ENCODE measurements around the gene FAM184A. TPM values are rescaled to one million over a fixed set of nuclear protein-coding genes. Genes with fewer than 3 reads are reported as not detected.
A peak's percentile ranks its signal among the peaks of the same experiment; 100 is the strongest.
"Not testable (repeated sequence)": the region's sequence is repeated elsewhere in the genome, so short reads cannot be mapped to it uniquely, and the experiment has no call there.

The FAM184A gene
- polyA plus RNA-seq, 4 donors: 1.8 to 16.7 (median 4.3) TPM

GRCh38 chr6:119002069-119002468 lies 76.4 kb downstream of the FAM184A start:
- 22 to 57% (median 40%) methylated on average over 1 of the region's 1 CpG for WGBS, 3 donors
- peaks cover 0 to 11% (median 3%) of the 10 kb centered on the region in 3 donors for H3K4me1 ChIP-seq (ENCODE audit: control insufficient read depth in 3 of 3, insufficient read depth in 2 of 3, low read depth in 1 of 3, low read length in 2 of 3)
- FAIRE-seq (no peak), DNase-seq (peak in 1 of 2 donors; percentile 16)
- no peaks in the 10 kb centered on the region for H3K36me3 ChIP-seq (ENCODE audit: control insufficient read depth in 3 of 3, insufficient read depth in 2 of 3, low read depth in 1 of 3, low read length in 3 of 3)
- H3K9me3 ChIP-seq (ENCODE audit: control insufficient read depth in 2 of 2, insufficient read depth in 1 of 2, low read depth in 1 of 2, low read length in 1 of 2): no peaks in the 10 kb centered on the region
- no peak overlapping the region for H3K27ac ChIP-seq (ENCODE audit: low read depth in 1 of 3, low read length in 2 of 3)
- H3K4me3 ChIP-seq (ENCODE audit: low read depth in 1 of 3, low read length in 3 of 3): no peak overlapping the region
- H3K27me3 ChIP-seq (ENCODE audit: control insufficient read depth in 3 of 3, insufficient read depth in 3 of 3, low read length in 3 of 3): no peaks in the 10 kb centered on the region

- FAIRE-seq: no peak
- WGBS, 3 donors: 8 to 57% (median 42%) methylated on average over 1 of the region's 1 CpG
- no peaks in the 10 kb centered on the region for H3K9me3 ChIP-seq (ENCODE audit: control insufficient read depth in 2 of 2, insufficient read depth in 1 of 2, low read depth in 1 of 2, low read length in 1 of 2)
- peak overlapping the region in 1 of 3 donors; percentile 61 for H3K27ac ChIP-seq (ENCODE audit: low read depth in 1 of 3, low read length in 2 of 3)
- H3K36me3 ChIP-seq (ENCODE audit: control insufficient read depth in 3 of 3, insufficient read depth in 2 of 3, low read depth in 1 of 3, low read length in 3 of 3): no peaks in the 10 kb centered on the region
- DNase-seq: peak; percentile 58 to 79
- H3K4me1 ChIP-seq (ENCODE audit: control insufficient read depth in 3 of 3, insufficient read depth in 2 of 3, low read depth in 1 of 3, low read length in 2 of 3): peaks cover 0 to 11% (median 3%) of the 10 kb centered on the region in 3 donors
- H3K4me3 ChIP-seq (ENCODE audit: low read depth in 1 of 3, low read length in 3 of 3): no peak overlapping the region
- H3K27me3 ChIP-seq (ENCODE audit: control insufficient read depth in 3 of 3, insufficient read depth in 3 of 3, low read length in 3 of 3): no peaks in the 10 kb centered on the region
Observed at GRCh38 chr6:118999494-119000040, 78.9 kb downstream of the FAM184A start.

- H3K9me3 ChIP-seq (ENCODE audit: control insufficient read depth in 2 of 2, insufficient read depth in 1 of 2, low read depth in 1 of 2, low read length in 1 of 2); H3K36me3 ChIP-seq (ENCODE audit: control insufficient read depth in 3 of 3, insufficient read depth in 2 of 3, low read depth in 1 of 3, low read length in 3 of 3); H3K27ac ChIP-seq (ENCODE audit: low read depth in 1 of 3, low read length in 2 of 3); H3K4me3 ChIP-seq (ENCODE audit: low read depth in 1 of 3, low read length in 3 of 3); H3K27me3 ChIP-seq (ENCODE audit: control insufficient read depth in 3 of 3, insufficient read depth in 3 of 3, low read length in 3 of 3); FAIRE-seq; DNase-seq: not testable (repeated sequence)
- H3K4me1 ChIP-seq (ENCODE audit: control insufficient read depth in 3 of 3, insufficient read depth in 2 of 3, low read depth in 1 of 3, low read length in 2 of 3): peaks cover 0 to 16% (median 6%) of the 10 kb centered on the region in 3 donors
- 89 to 93% (median 90%) methylated on average over 3 of the region's 3 CpGs for WGBS, 3 donors
Observed at GRCh38 chr6:118997426-118997825, 81.0 kb downstream of the FAM184A start.

- WGBS, 3 donors: 94 to 97% (median 96%) methylated on average over 4 of the region's 4 CpGs
- no peaks in the 10 kb centered on the region for H3K27me3 ChIP-seq (ENCODE audit: control insufficient read depth in 3 of 3, insufficient read depth in 3 of 3, low read length in 3 of 3)
- DNase-seq: no peak
- no peaks in the 10 kb centered on the region for H3K9me3 ChIP-seq (ENCODE audit: control insufficient read depth in 2 of 2, insufficient read depth in 1 of 2, low read depth in 1 of 2, low read length in 1 of 2)
- peaks cover 0 to 16% (median 6%) of the 10 kb centered on the region in 3 donors for H3K4me1 ChIP-seq (ENCODE audit: control insufficient read depth in 3 of 3, insufficient read depth in 2 of 3, low read depth in 1 of 3, low read length in 2 of 3)
- H3K36me3 ChIP-seq (ENCODE audit: control insufficient read depth in 3 of 3, insufficient read depth in 2 of 3, low read depth in 1 of 3, low read length in 3 of 3): no peaks in the 10 kb centered on the region
- no peak for FAIRE-seq
- no peak overlapping the region for H3K4me3 ChIP-seq (ENCODE audit: low read depth in 1 of 3, low read length in 3 of 3)
- no peak overlapping the region for H3K27ac ChIP-seq (ENCODE audit: low read depth in 1 of 3, low read length in 2 of 3)
Observed at GRCh38 chr6:118996289-118996820, 82.1 kb downstream of the FAM184A start.

- Histone ChIP-seq H3K27ac (ENCODE audit: low read depth in 1 of 3, low read length in 2 of 3) (no peak overlapping the region), H3K9me3 (ENCODE audit: control insufficient read depth in 2 of 2, insufficient read depth in 1 of 2, low read depth in 1 of 2, low read length in 1 of 2) (no peaks in the 10 kb centered on the region), H3K4me1 (ENCODE audit: control insufficient read depth in 3 of 3, insufficient read depth in 2 of 3, low read depth in 1 of 3, low read length in 2 of 3) (peaks cover 0 to 13% (median 3%) of the 10 kb centered on the region in 3 donors), H3K36me3 (ENCODE audit: control insufficient read depth in 3 of 3, insufficient read depth in 2 of 3, low read depth in 1 of 3, low read length in 3 of 3) (peaks cover 0 to 2% (median 0%) of the 10 kb centered on the region in 3 donors), H3K27me3 (ENCODE audit: control insufficient read depth in 3 of 3, insufficient read depth in 3 of 3, low read length in 3 of 3) (no peaks in the 10 kb centered on the region), H3K4me3 (ENCODE audit: low read depth in 1 of 3, low read length in 3 of 3) (no peak overlapping the region)
- DNase-seq (peak in 1 of 2 donors; percentile 26), FAIRE-seq (no peak)
- WGBS, 3 donors: 79 to 92% (median 89%) methylated on average over 3 of the region's 3 CpGs
Observed at GRCh38 chr6:118993803-118994251, 84.6 kb downstream of the FAM184A start.

- H3K4me3 ChIP-seq (ENCODE audit: low read depth in 1 of 3, low read length in 3 of 3): no peak overlapping the region
- no peak for DNase-seq
Observed at GRCh38 chr6:118993358-118993757, 85.1 kb downstream of the FAM184A start.

GRCh38 chr6:118992186-118992795 lies 86.2 kb downstream of the FAM184A start:
- FAIRE-seq: no peak
- no peak for DNase-seq
- H3K9me3 ChIP-seq (ENCODE audit: control insufficient read depth in 2 of 2, insufficient read depth in 1 of 2, low read depth in 1 of 2, low read length in 1 of 2): no peaks in the 10 kb centered on the region
- H3K27me3 ChIP-seq (ENCODE audit: control insufficient read depth in 3 of 3, insufficient read depth in 3 of 3, low read length in 3 of 3): no peaks in the 10 kb centered on the region
- peaks cover 0 to 5% (median 3%) of the 10 kb centered on the region in 3 donors for H3K4me1 ChIP-seq (ENCODE audit: control insufficient read depth in 3 of 3, insufficient read depth in 2 of 3, low read depth in 1 of 3, low read length in 2 of 3)
- H3K27ac ChIP-seq (ENCODE audit: low read depth in 1 of 3, low read length in 2 of 3): no peak overlapping the region
- WGBS, 3 donors: 92 to 94% (median 94%) methylated on average over 4 of the region's 4 CpGs
- no peak overlapping the region for H3K4me3 ChIP-seq (ENCODE audit: low read depth in 1 of 3, low read length in 3 of 3)
- H3K36me3 ChIP-seq (ENCODE audit: control insufficient read depth in 3 of 3, insufficient read depth in 2 of 3, low read depth in 1 of 3, low read length in 3 of 3): peaks cover 0 to 2% (median 0%) of the 10 kb centered on the region in 3 donors

More at GRCh38 chr6:118993358-118993757, 85.1 kb downstream of the FAM184A start:
- Histone ChIP-seq H3K36me3 (ENCODE audit: control insufficient read depth in 3 of 3, insufficient read depth in 2 of 3, low read depth in 1 of 3, low read length in 3 of 3) (peaks cover 0 to 2% (median 0%) of the 10 kb centered on the region in 3 donors), H3K27ac (ENCODE audit: low read depth in 1 of 3, low read length in 2 of 3) (no peak overlapping the region), H3K27me3 (ENCODE audit: control insufficient read depth in 3 of 3, insufficient read depth in 3 of 3, low read length in 3 of 3) (no peaks in the 10 kb centered on the region), H3K9me3 (ENCODE audit: control insufficient read depth in 2 of 2, insufficient read depth in 1 of 2, low read depth in 1 of 2, low read length in 1 of 2) (no peaks in the 10 kb centered on the region), H3K4me1 (ENCODE audit: control insufficient read depth in 3 of 3, insufficient read depth in 2 of 3, low read depth in 1 of 3, low read length in 2 of 3) (peaks cover 0 to 8% (median 3%) of the 10 kb centered on the region in 3 donors)
- FAIRE-seq: no peak
- WGBS, 3 donors: 88 to 94% (median 90%) methylated on average over 1 of the region's 1 CpG

GRCh38 chr6:118986312-118986711 lies 92.2 kb downstream of the FAM184A start:
- FAIRE-seq: no peak
- H3K4me3 ChIP-seq (ENCODE audit: low read depth in 1 of 3, low read length in 3 of 3): no peak overlapping the region
- no peaks in the 10 kb centered on the region for H3K27me3 ChIP-seq (ENCODE audit: control insufficient read depth in 3 of 3, insufficient read depth in 3 of 3, low read length in 3 of 3)
- 76 to 92% (median 88%) methylated on average over 1 of the region's 1 CpG for WGBS, 3 donors
- no peak overlapping the region for H3K27ac ChIP-seq (ENCODE audit: low read depth in 1 of 3, low read length in 2 of 3)
- no peaks in the 10 kb centered on the region for H3K9me3 ChIP-seq (ENCODE audit: control insufficient read depth in 2 of 2, insufficient read depth in 1 of 2, low read depth in 1 of 2, low read length in 1 of 2)
- DNase-seq: no peak
- no peaks in the 10 kb centered on the region for H3K4me1 ChIP-seq (ENCODE audit: control insufficient read depth in 3 of 3, insufficient read depth in 2 of 3, low read depth in 1 of 3, low read length in 2 of 3)
- H3K36me3 ChIP-seq (ENCODE audit: control insufficient read depth in 3 of 3, insufficient read depth in 2 of 3, low read depth in 1 of 3, low read length in 3 of 3): peaks cover 0 to 2% (median 0%) of the 10 kb centered on the region in 3 donors

Data from small intestine (tissue), 7 donors.